GM12878 (cell line): ENCODE results near the gene TMPRSS11D. TPM values are rescaled to one million over a fixed set of nuclear protein-coding genes. Genes with fewer than 3 reads are reported as not detected.

Experiments
- ATAC-seq: fragments of 200-7000 bp; cut with Tn5 transposase; 3 replicates; pipeline ENCODE4 v1.9.1; 2020; ENCODE audit warnings: mild to moderate bottlenecking, moderate library complexity
- BruUV-seq: library from RNA; stranded (reverse); fragments of 400-500 nt; replicated peaks from 2 replicates; lab custom pipeline; 2021; lab: Mats Ljungman, UMichigan
- CTCF ChIA-PET: fragments of 300-600 bp; sonication (Branson Sonifier 250); formaldehyde crosslinking; extraction: SDS; loops from one replicate; lab custom pipeline; 2021; ENCODE audit warnings: inconsistent platforms; lab: Yijun Ruan, JAX
- POLR2A ChIA-PET: fragments of 350-600 bp; formaldehyde crosslinking; extraction: SDS; loops from one replicate; lab custom pipeline; 2021; ENCODE audit warnings: inconsistent platforms; lab: Charles Lee
- RAD21 ChIA-PET: fragments of 300-600 bp; sonication (Branson Sonifier 250); formaldehyde crosslinking; loops from one replicate; lab custom pipeline; 2023; ENCODE audit warnings: antibody characterized with exemption; ENCODE audit not compliant: unreplicated experiment; lab: Charles Lee
- SMC1A ChIA-PET: fragments of 300-600 bp; sonication (Branson Sonifier 250); formaldehyde crosslinking; loops from one replicate; lab custom pipeline; 2023; ENCODE audit not compliant: unreplicated experiment, uncharacterized antibody; lab: Charles Lee
- DNase-seq: peaks from one replicate; pipeline ENCODE4 v3.0.0-alpha.2; 2011; ENCODE audit warnings: low read depth, low spot score
- FAIRE-seq: peaks from 3 replicates; lab custom pipeline; 2011; peaks lifted over from hg19 to GRCh38; lab: Jason Lieb, UNC
- H2AFZ ChIP-seq: 2 replicates; pipeline ENCODE4 v1.6.0; 2011; ENCODE audit warnings: low read depth, low read length, control low read depth; ENCODE audit not compliant: control insufficient read depth
- H3K27ac ChIP-seq: 2 replicates; pipeline ENCODE4 v1.5.1; 2011; ENCODE audit warnings: control low read depth; ENCODE audit not compliant: control insufficient read depth, insufficient read depth
- H3K27me3 ChIP-seq, 2 experiments: replicated peaks in 1 of 2; 2 replicates each; pipeline versions ENCODE4 v1.6.0 to v1.6.1; 2011; ENCODE audit warnings: low read length in 1 of 2; ENCODE audit not compliant: control insufficient read depth in 2 of 2, insufficient read depth in 2 of 2
- H3K36me3 ChIP-seq, 2 experiments: 2 replicates each; pipeline ENCODE4 v1.5.1; 2011; ENCODE audit warnings: low read length in 1 of 2; ENCODE audit not compliant: control insufficient read depth in 2 of 2, insufficient read depth in 2 of 2
- H3K4me1 ChIP-seq: 2 replicates; pipeline ENCODE4 v1.6.1; 2011; ENCODE audit warnings: mild to moderate bottlenecking, low read length, moderate library complexity, mixed read lengths; ENCODE audit not compliant: control insufficient read depth, insufficient read depth
- H3K4me2 ChIP-seq: 2 replicates; pipeline ENCODE4 v1.6.0; 2011; ENCODE audit warnings: control low read depth; ENCODE audit not compliant: control insufficient read depth, insufficient read depth
- H3K4me3 ChIP-seq: fragments of 200-600 bp; sonication (generic); 2 replicates; pipeline ENCODE4 v1.5.1; 2016
- H3K79me2 ChIP-seq: 2 replicates; pipeline ENCODE4 v1.6.0; 2011; ENCODE audit warnings: low read length; ENCODE audit not compliant: control insufficient read depth, insufficient read depth
- H3K9ac ChIP-seq: 2 replicates; pipeline ENCODE4 v1.8.0; 2011; ENCODE audit warnings: low read length, control low read depth, mixed read lengths; ENCODE audit not compliant: control insufficient read depth, insufficient read depth
- H3K9me3 ChIP-seq: replicated peaks from 3 replicates; pipeline ENCODE4 v1.5.1; 2011; ENCODE audit warnings: mild to moderate bottlenecking, low read length; ENCODE audit not compliant: control insufficient read depth, insufficient read depth
- H4K20me1 ChIP-seq: 2 replicates; pipeline ENCODE4 v1.6.0; 2011; ENCODE audit not compliant: control insufficient read depth, insufficient read depth
- CEBPB ChIP-seq, 2 experiments: fragments of 150-350 bp in 1 of 2; IDR thresholded peaks; 2 replicates each; pipeline ENCODE4 v1.6.1; 2012 to 2014; ENCODE audit warnings: low read depth in 2 of 2, low read length in 2 of 2, borderline replicate concordance in 1 of 2, inconsistent platforms in 1 of 2
- FOS ChIP-seq: IDR thresholded peaks from 3 replicates; pipeline ENCODE4 v1.6.1; 2011; ENCODE audit warnings: borderline replicate concordance; ENCODE audit not compliant: insufficient read length; ENCODE audit errors: extremely low read depth
- GATAD2B ChIP-seq: fragments of 450-650 bp; conservative IDR thresholded peaks from 2 replicates; pipeline ENCODE4 v1.6.1; 2017; ENCODE audit warnings: low read depth, mild to moderate bottlenecking, moderate library complexity
- MYB ChIP-seq: fragments of 150-350 bp; IDR thresholded peaks from 2 replicates; pipeline ENCODE4 v1.6.1; 2014; ENCODE audit warnings: mild to moderate bottlenecking, low read depth, low read length, borderline replicate concordance
- NFYA ChIP-seq: IDR thresholded peaks from 2 replicates; pipeline ENCODE4 v1.6.1; 2011; ENCODE audit warnings: low read depth, mild to moderate bottlenecking, low read length, improper control_type of control experiment, borderline replicate concordance
- RB1 ChIP-seq: fragments of 450-650 bp; formaldehyde crosslinking; IDR thresholded peaks from 2 replicates; pipeline ENCODE4 v1.6.1; 2017; ENCODE audit warnings: mild to moderate bottlenecking, borderline replicate concordance
- SMARCA5 ChIP-seq: fragments of 450-650 bp; IDR thresholded peaks from 2 replicates; pipeline ENCODE4 v1.6.1; 2017; ENCODE audit warnings: mild to moderate bottlenecking
- SUZ12 ChIP-seq: fragments of 200-600 bp; sonication (generic); IDR thresholded peaks from one replicate; pipeline ENCODE4 v1.6.1; 2018; ENCODE audit warnings: antibody characterized with exemption, mild to moderate bottlenecking; ENCODE audit not compliant: unreplicated experiment
- TBL1XR1 ChIP-seq: IDR thresholded peaks from 2 replicates; pipeline ENCODE4 v1.6.1; 2012; ENCODE audit warnings: low read depth, low read length, improper control_type of control experiment
- in situ Hi-C: fragments of 300-500 bp; cut with MboI; formaldehyde crosslinking; loops from 9 replicates; pipeline ENCODE4 v1.14.3; 2018; ENCODE audit warnings: mixed read lengths
- intact Hi-C: fragments of 100-400 bp; cut with micrococcal nuclease; formaldehyde crosslinking; loops from one replicate; pipeline ENCODE4 v1.14.2; 2022; ENCODE audit not compliant: unreplicated experiment
- polyA plus RNA-seq, 11 experiments: library from polyadenylated mRNA; depleted of rRNA in 4 of 11; unstranded in 6 of 11; stranded (reverse) in 5 of 11; fragments of >200 nt; fragmentation: Nextera tagmentation in 4 of 11; fragmentation: Illumina TruSeq in 1 of 11; extraction: Ambion mirVana in 4 of 11; extraction: Trizol in 1 of 11; gene quantifications; 1 replicate in 1 of 11; 2 replicates in 10 of 11; pipeline versions ENCODE4 v1.2.1 to v1.2.3, GENCODE V29; 2011 to 2016; ENCODE audit warnings: inconsistent platforms in 2 of 11, missing spikeins in 2 of 11, low read depth in 1 of 11
- total RNA-seq, 4 experiments: library from RNA; depleted of rRNA in 3 of 4; stranded (reverse); fragments of >200 nt in 3 of 4; fragmentation: Illumina TruSeq in 1 of 4; extraction: Trizol in 1 of 4; gene quantifications; 2 replicates each; pipeline versions ENCODE4 v1.2.1 to v1.2.3, GENCODE V29; 2013 to 2021
- TF ChIP-seq, protein P1 (sequence below): IDR thresholded peaks from 2 replicates; pipeline ENCODE4 v1.6.1; 2011; ENCODE audit warnings: mild to moderate bottlenecking, low read depth, low read length, moderate library complexity; ENCODE audit not compliant: insufficient replicate concordance
- TF ChIP-seq, protein P2 (sequence below): fragments of 450-650 bp; formaldehyde crosslinking; IDR thresholded peaks from 2 replicates; pipeline ENCODE4 v1.4.0; 2020; ENCODE audit warnings: mild to moderate bottlenecking, moderate library complexity
- TF ChIP-seq, protein P3 (sequence below): fragments of 450-650 bp; conservative IDR thresholded peaks from 2 replicates; pipeline ENCODE4 v1.6.1; 2017; ENCODE audit warnings: mild to moderate bottlenecking, moderate library complexity
- TF ChIP-seq, protein P4 (sequence below): fragments of 450-650 bp; IDR thresholded peaks from 2 replicates; pipeline ENCODE4 v1.6.1; 2016; ENCODE audit warnings: mild to moderate bottlenecking
- TF ChIP-seq, protein P5 (sequence below): fragments of 450-650 bp; IDR thresholded peaks from 2 replicates; pipeline ENCODE4 v1.6.1; 2014; ENCODE audit warnings: mild to moderate bottlenecking

The TMPRSS11D gene
- total and polyA plus RNA-seq, 10 of the 15 experiments (the other 5 are each of a cell fraction or from before 2014, with no cell fraction given) = not detected

DNA sequence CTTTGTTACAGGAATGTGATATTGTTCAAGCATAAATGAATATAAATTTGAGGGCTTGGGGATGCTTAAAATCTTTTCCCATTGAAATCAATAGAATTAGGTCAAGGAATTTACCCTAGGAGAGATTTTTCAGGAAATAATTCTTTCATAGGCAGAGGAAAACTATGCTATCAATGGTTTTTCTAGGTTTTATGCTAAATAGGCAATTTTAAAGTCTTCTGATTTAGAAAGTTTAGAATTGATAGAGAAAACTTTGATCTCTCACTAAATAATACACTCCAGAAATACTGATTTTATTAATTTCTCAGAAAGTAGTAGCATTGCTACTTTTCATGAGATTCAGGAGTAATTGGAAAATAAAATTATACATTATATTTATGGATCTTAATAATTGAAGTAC is 93.1 kb downstream of the TMPRSS11D start:
- intact Hi-C loops = no loop called here
- TF ChIP-seq TBL1XR1 = no peak
- TF ChIP-seq GATAD2B = no peak
- TF ChIP-seq, protein P1, sequence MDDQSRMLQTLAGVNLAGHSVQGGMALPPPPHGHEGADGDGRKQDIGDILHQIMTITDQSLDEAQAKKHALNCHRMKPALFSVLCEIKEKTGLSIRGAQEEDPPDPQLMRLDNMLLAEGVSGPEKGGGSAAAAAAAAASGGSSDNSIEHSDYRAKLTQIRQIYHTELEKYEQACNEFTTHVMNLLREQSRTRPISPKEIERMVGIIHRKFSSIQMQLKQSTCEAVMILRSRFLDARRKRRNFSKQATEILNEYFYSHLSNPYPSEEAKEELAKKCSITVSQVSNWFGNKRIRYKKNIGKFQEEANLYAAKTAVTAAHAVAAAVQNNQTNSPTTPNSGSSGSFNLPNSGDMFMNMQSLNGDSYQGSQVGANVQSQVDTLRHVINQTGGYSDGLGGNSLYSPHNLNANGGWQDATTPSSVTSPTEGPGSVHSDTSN = no peak
- no peak for TF ChIP-seq MYB
- no peak for TF ChIP-seq CEBPB (IDR thresholded peaks at IDR 0.05; ENCODE audit: borderline replicate concordance in 1 of 2, low read depth in 2 of 2, low read length in 2 of 2)
- no peak for TF ChIP-seq SUZ12
- TF ChIP-seq NFYA = no peak
- TF ChIP-seq, protein P2, sequence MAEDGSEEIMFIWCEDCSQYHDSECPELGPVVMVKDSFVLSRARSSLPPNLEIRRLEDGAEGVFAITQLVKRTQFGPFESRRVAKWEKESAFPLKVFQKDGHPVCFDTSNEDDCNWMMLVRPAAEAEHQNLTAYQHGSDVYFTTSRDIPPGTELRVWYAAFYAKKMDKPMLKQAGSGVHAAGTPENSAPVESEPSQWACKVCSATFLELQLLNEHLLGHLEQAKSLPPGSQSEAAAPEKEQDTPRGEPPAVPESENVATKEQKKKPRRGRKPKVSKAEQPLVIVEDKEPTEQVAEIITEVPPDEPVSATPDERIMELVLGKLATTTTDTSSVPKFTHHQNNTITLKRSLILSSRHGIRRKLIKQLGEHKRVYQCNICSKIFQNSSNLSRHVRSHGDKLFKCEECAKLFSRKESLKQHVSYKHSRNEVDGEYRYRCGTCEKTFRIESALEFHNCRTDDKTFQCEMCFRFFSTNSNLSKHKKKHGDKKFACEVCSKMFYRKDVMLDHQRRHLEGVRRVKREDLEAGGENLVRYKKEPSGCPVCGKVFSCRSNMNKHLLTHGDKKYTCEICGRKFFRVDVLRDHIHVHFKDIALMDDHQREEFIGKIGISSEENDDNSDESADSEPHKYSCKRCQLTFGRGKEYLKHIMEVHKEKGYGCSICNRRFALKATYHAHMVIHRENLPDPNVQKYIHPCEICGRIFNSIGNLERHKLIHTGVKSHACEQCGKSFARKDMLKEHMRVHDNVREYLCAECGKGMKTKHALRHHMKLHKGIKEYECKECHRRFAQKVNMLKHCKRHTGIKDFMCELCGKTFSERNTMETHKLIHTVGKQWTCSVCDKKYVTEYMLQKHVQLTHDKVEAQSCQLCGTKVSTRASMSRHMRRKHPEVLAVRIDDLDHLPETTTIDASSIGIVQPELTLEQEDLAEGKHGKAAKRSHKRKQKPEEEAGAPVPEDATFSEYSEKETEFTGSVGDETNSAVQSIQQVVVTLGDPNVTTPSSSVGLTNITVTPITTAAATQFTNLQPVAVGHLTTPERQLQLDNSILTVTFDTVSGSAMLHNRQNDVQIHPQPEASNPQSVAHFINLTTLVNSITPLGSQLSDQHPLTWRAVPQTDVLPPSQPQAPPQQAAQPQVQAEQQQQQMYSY = no peak
- no peak for TF ChIP-seq RB1
- TF ChIP-seq, protein P3, sequence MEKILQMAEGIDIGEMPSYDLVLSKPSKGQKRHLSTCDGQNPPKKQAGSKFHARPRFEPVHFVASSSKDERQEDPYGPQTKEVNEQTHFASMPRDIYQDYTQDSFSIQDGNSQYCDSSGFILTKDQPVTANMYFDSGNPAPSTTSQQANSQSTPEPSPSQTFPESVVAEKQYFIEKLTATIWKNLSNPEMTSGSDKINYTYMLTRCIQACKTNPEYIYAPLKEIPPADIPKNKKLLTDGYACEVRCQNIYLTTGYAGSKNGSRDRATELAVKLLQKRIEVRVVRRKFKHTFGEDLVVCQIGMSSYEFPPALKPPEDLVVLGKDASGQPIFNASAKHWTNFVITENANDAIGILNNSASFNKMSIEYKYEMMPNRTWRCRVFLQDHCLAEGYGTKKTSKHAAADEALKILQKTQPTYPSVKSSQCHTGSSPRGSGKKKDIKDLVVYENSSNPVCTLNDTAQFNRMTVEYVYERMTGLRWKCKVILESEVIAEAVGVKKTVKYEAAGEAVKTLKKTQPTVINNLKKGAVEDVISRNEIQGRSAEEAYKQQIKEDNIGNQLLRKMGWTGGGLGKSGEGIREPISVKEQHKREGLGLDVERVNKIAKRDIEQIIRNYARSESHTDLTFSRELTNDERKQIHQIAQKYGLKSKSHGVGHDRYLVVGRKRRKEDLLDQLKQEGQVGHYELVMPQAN = no peak
- TF ChIP-seq, protein P4, sequence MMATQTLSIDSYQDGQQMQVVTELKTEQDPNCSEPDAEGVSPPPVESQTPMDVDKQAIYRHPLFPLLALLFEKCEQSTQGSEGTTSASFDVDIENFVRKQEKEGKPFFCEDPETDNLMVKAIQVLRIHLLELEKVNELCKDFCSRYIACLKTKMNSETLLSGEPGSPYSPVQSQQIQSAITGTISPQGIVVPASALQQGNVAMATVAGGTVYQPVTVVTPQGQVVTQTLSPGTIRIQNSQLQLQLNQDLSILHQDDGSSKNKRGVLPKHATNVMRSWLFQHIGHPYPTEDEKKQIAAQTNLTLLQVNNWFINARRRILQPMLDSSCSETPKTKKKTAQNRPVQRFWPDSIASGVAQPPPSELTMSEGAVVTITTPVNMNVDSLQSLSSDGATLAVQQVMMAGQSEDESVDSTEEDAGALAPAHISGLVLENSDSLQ = no peak
- TF ChIP-seq, protein P5, sequence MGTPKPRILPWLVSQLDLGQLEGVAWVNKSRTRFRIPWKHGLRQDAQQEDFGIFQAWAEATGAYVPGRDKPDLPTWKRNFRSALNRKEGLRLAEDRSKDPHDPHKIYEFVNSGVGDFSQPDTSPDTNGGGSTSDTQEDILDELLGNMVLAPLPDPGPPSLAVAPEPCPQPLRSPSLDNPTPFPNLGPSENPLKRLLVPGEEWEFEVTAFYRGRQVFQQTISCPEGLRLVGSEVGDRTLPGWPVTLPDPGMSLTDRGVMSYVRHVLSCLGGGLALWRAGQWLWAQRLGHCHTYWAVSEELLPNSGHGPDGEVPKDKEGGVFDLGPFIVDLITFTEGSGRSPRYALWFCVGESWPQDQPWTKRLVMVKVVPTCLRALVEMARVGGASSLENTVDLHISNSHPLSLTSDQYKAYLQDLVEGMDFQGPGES = no peak
- TF ChIP-seq FOS = no peak
- no peak for TF ChIP-seq SMARCA5
- Histone ChIP-seq H3K27me3 (no peaks in the 10 kb centered on the region), H2AFZ (no peak overlapping the region), H3K4me3 (no peak overlapping the region), H4K20me1 (no peaks in the 10 kb centered on the region), H3K27ac (no peak overlapping the region), H3K79me2 (no peaks in the 10 kb centered on the region), H3K9me3 (no peaks in the 10 kb centered on the region), H3K9ac (no peak overlapping the region), H3K4me2 (no peak overlapping the region), H3K36me3 (no peaks in the 10 kb centered on the region), H3K4me1 (no peaks in the 10 kb centered on the region)
- POLR2A ChIA-PET = no interaction called here
- CTCF ChIA-PET = no interaction called here
- no peak for DNase-seq
- in situ Hi-C loops = no loop called here
- SMC1A ChIA-PET = no interaction called here
- ATAC-seq = no peak
- no peak for FAIRE-seq
- no TSS peak for BruUV-seq
- RAD21 ChIA-PET = no interaction called here
